Stomach (tissue), 9 donors: ENCODE measurements around the gene KCNA10. TPM values are rescaled to one million over a fixed set of nuclear protein-coding genes. Genes with fewer than 3 reads are reported as not detected.

Experiments used
- DNase-seq, 2 donors: peaks; one replicate each; pipeline versions ENCODE4 v3.0.0 to v3.0.0-alpha.2; 2013 to 2019
- H3K27ac ChIP-seq, 5 donors: fragments of 200-600 bp in 4 of 5; sonication (generic) in 4 of 5; one replicate each; pipeline ENCODE4 v1.5.1; 2013 to 2019; ENCODE audit warnings: mild to moderate bottlenecking in 1 of 5, moderate library complexity in 1 of 5
- H3K27me3 ChIP-seq, 3 donors: fragments of 200-600 bp; sonication (generic); one replicate each; pipeline ENCODE4 v1.5.1; 2017 to 2019; ENCODE audit warnings: mixed run types in 1 of 3
- H3K36me3 ChIP-seq, 4 donors: fragments of 200-600 bp; sonication (generic); 1 replicate in 3 of 4; 2 replicates in 1 of 4; pipeline ENCODE4 v1.5.1; 2016 to 2019
- H3K4me1 ChIP-seq, 4 donors: fragments of 200-600 bp; sonication (generic); one replicate each; pipeline ENCODE4 v1.5.1; 2016 to 2019
- H3K4me3 ChIP-seq, 4 donors: fragments of 200-600 bp; sonication (generic) in 3 of 4; one replicate each; pipeline ENCODE4 v1.5.1; 2016 to 2019; ENCODE audit warnings: mild to moderate bottlenecking in 1 of 4
- H3K9me3 ChIP-seq, 4 donors: fragments of 200-600 bp; sonication (generic); one replicate each; pipeline ENCODE4 v1.5.1; 2016 to 2019
- EP300 ChIP-seq: sonication (generic); formaldehyde crosslinking; IDR thresholded peaks from one replicate; pipeline ENCODE4 v1.6.1; 2017; ENCODE audit warnings: antibody characterized with exemption
- POLR2A ChIP-seq, 4 donors: fragments of 450-650 bp; IDR thresholded peaks; one replicate each; pipeline ENCODE4 v1.6.1; 2016; ENCODE audit warnings: antibody characterized with exemption in 4 of 4, control low read depth in 2 of 4, mild to moderate bottlenecking in 1 of 4, moderate library complexity in 1 of 4
- POLR2AphosphoS5 ChIP-seq, 3 donors: sonication (generic); formaldehyde crosslinking; IDR thresholded peaks; one replicate each; pipeline ENCODE4 v1.6.1; 2016; ENCODE audit warnings: antibody characterized with exemption in 3 of 3
- WGBS, 5 donors: extraction: QIAGEN DNeasy Blood & Tissue Kit in 3 of 5; methylation state at CpG; one replicate each; pipeline versions ENCODE4 v1.1.5 to v1.1.7; 2013 to 2018; 5-methylcytosine and 5-hydroxymethylcytosine counted together
- intact Hi-C: fragments of 100-400 bp; cut with DNase I; formaldehyde crosslinking; loops from one replicate; pipeline ENCODE4 v1.15.1; 2023; ENCODE audit warnings: low total_unique reads
- polyA plus RNA-seq, 3 donors: library from polyadenylated mRNA; stranded (reverse); fragments of 200-250 nt; gene quantifications; one replicate each; pipeline ENCODE4 v1.2.3, GENCODE V29; 2013
- total RNA-seq, 5 donors: library from RNA; depleted of rRNA; stranded (reverse); fragments of >200 nt; gene quantifications; one replicate each; pipeline versions ENCODE4 v1.1.0 to v1.2.3, GENCODE V29; 2014 to 2016
- TF ChIP-seq, protein P1 (sequence below), 7 experiments: fragments of 450-650 bp in 4 of 7; fragments of 200-600 bp in 3 of 7; sonication (generic) in 3 of 7; IDR thresholded peaks; one replicate each; pipeline ENCODE4 v1.5.1; 2016 to 2019; ENCODE audit warnings: antibody characterized with exemption in 7 of 7, control low read depth in 2 of 7, mild to moderate bottlenecking in 1 of 7
- donor health status: healthy with polysubstance abuse.
- donor health status: Bipolar disorder and iron deficiency.
- donor health status: healthy.

KCNA10 gene
- total and polyA plus RNA-seq, 8 donors, result 0.12 to 0.58 TPM; not detected in 6

GRCh38 chr1:110506541-110506940, 12.4 kb downstream of the KCNA10 start:
- no peaks in the 10 kb centered on the region for H3K9me3 ChIP-seq
- no peak overlapping the region for H3K4me3 ChIP-seq
- no peak overlapping the region for H3K27ac ChIP-seq
- no peaks in the 10 kb centered on the region for H3K27me3 ChIP-seq
- H3K36me3 ChIP-seq, result no peaks in the 10 kb centered on the region
- 72 to 84% (median 78%) methylated on average over 4 of the region's 4 CpGs for WGBS, 5 donors
- no peak for TF ChIP-seq POLR2A (IDR thresholded peaks at IDR 0.05)
- TF ChIP-seq EP300, result no peak
- DNase-seq, result no peak
- peaks cover 0 to 12% (median 6%) of the 10 kb centered on the region in 4 donors for H3K4me1 ChIP-seq
- intact Hi-C loops, result no loop called here

- Histone ChIP-seq H3K27ac (no peak overlapping the region), H3K36me3 (no peaks in the 10 kb centered on the region), H3K9me3 (no peaks in the 10 kb centered on the region), H3K4me3 (no peak overlapping the region), H3K27me3 (no peaks in the 10 kb centered on the region), H3K4me1 (peaks cover 0 to 12% (median 6%) of the 10 kb centered on the region in 4 donors)
- TF ChIP-seq, protein P1, sequence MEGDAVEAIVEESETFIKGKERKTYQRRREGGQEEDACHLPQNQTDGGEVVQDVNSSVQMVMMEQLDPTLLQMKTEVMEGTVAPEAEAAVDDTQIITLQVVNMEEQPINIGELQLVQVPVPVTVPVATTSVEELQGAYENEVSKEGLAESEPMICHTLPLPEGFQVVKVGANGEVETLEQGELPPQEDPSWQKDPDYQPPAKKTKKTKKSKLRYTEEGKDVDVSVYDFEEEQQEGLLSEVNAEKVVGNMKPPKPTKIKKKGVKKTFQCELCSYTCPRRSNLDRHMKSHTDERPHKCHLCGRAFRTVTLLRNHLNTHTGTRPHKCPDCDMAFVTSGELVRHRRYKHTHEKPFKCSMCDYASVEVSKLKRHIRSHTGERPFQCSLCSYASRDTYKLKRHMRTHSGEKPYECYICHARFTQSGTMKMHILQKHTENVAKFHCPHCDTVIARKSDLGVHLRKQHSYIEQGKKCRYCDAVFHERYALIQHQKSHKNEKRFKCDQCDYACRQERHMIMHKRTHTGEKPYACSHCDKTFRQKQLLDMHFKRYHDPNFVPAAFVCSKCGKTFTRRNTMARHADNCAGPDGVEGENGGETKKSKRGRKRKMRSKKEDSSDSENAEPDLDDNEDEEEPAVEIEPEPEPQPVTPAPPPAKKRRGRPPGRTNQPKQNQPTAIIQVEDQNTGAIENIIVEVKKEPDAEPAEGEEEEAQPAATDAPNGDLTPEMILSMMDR (IDR thresholded peaks at IDR 0.05), result no peak
- no peak for TF ChIP-seq EP300
- no peak for TF ChIP-seq POLR2A (IDR thresholded peaks at IDR 0.05)
- no peak for TF ChIP-seq POLR2AphosphoS5 (IDR thresholded peaks at IDR 0.05)
- intact Hi-C loops, result no loop called here
- 27 to 54% (median 44%) methylated on average over 3 of the region's 3 CpGs for WGBS, 5 donors
- no peak for DNase-seq
Observed at GRCh38 chr1:110505596-110505995, 13.4 kb downstream of the KCNA10 start.

DNA sequence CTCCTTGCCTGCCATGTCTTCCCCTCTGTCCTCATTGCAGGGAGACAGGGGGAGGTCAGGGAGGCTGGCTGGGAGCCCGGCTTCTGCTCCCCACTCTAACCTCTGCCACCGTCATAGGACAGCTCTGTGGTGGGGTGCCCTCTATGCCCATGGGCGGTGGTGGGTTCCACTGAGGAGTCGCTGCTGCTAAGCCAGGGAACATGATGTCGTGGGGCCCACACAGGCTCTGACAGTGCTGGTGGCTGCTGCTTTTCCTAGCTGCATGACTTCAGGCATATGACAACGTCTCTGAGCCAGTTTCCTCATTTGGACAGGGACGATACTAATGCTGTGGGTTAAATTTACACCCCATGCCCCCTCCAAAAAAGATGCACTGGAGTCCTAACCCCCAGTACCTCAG, 14.7 kb downstream of the KCNA10 start:
- Histone ChIP-seq H3K27ac (no peak overlapping the region), H3K4me1 (peaks cover 0 to 12% (median 6%) of the 10 kb centered on the region in 4 donors), H3K27me3 (no peaks in the 10 kb centered on the region), H3K4me3 (no peak overlapping the region), H3K9me3 (no peaks in the 10 kb centered on the region), H3K36me3 (no peaks in the 10 kb centered on the region)
- intact Hi-C loops, result no loop called here
- TF ChIP-seq POLR2AphosphoS5 (IDR thresholded peaks at IDR 0.05) (no peak), POLR2A (IDR thresholded peaks at IDR 0.05) (no peak), EP300 (no peak)
- TF ChIP-seq, protein P1 (IDR thresholded peaks at IDR 0.05), result no peak
- no peak for DNase-seq
- WGBS, 5 donors, result 78 to 84% (median 82%) methylated on average over 7 of the region's 7 CpGs

GRCh38 chr1:110503471-110503870, 15.5 kb downstream of the KCNA10 start:
- 77 to 84% (median 83%) methylated on average over 5 of the region's 5 CpGs for WGBS, 5 donors
- Histone ChIP-seq H3K27ac (no peak overlapping the region), H3K27me3 (no peaks in the 10 kb centered on the region), H3K36me3 (no peaks in the 10 kb centered on the region), H3K4me3 (no peak overlapping the region), H3K4me1 (peaks cover 0 to 9% (median 4%) of the 10 kb centered on the region in 4 donors), H3K9me3 (no peaks in the 10 kb centered on the region)
- no peak for TF ChIP-seq EP300
- TF ChIP-seq POLR2AphosphoS5 (IDR thresholded peaks at IDR 0.05), result no peak
- TF ChIP-seq, protein P1 (IDR thresholded peaks at IDR 0.05), result no peak
- no peak for TF ChIP-seq POLR2A (IDR thresholded peaks at IDR 0.05)
- DNase-seq, result no peak
- intact Hi-C loops, result no loop called here

GRCh38 chr1:110502402-110503151, 16.4 kb downstream of the KCNA10 start:
- H3K27ac ChIP-seq, result no peak overlapping the region
- TF ChIP-seq POLR2AphosphoS5 (IDR thresholded peaks at IDR 0.05), result no peak
- TF ChIP-seq, protein P1 (IDR thresholded peaks at IDR 0.05), result no peak
- no peak for TF ChIP-seq POLR2A (IDR thresholded peaks at IDR 0.05)
- TF ChIP-seq EP300, result no peak
- DNase-seq, result no peak
- H3K4me3 ChIP-seq, result no peak overlapping the region
- WGBS, 5 donors, result 64 to 87% (median 80%) methylated on average over 8 of the region's 8 CpGs
- no peaks in the 10 kb centered on the region for H3K27me3 ChIP-seq
- H3K36me3 ChIP-seq, result no peaks in the 10 kb centered on the region
- no peaks in the 10 kb centered on the region for H3K9me3 ChIP-seq
- intact Hi-C loops, result no loop called here
- H3K4me1 ChIP-seq, result peaks cover 0 to under 1% (median under 1%) of the 10 kb centered on the region in 4 donors
